ENCODE measurements around the gene SPATA9. TPM values are rescaled to one million over a fixed set of nuclear protein-coding genes. Genes with fewer than 3 reads are reported as not detected.

The SPATA9 gene
- total and polyA plus RNA-seq, 9 of the 15 experiments (the other 6 are each of a cell fraction or from before 2014, with no cell fraction given) = 0.16 to 5.5 (median 0.39) TPM; not detected in 3

DNA sequence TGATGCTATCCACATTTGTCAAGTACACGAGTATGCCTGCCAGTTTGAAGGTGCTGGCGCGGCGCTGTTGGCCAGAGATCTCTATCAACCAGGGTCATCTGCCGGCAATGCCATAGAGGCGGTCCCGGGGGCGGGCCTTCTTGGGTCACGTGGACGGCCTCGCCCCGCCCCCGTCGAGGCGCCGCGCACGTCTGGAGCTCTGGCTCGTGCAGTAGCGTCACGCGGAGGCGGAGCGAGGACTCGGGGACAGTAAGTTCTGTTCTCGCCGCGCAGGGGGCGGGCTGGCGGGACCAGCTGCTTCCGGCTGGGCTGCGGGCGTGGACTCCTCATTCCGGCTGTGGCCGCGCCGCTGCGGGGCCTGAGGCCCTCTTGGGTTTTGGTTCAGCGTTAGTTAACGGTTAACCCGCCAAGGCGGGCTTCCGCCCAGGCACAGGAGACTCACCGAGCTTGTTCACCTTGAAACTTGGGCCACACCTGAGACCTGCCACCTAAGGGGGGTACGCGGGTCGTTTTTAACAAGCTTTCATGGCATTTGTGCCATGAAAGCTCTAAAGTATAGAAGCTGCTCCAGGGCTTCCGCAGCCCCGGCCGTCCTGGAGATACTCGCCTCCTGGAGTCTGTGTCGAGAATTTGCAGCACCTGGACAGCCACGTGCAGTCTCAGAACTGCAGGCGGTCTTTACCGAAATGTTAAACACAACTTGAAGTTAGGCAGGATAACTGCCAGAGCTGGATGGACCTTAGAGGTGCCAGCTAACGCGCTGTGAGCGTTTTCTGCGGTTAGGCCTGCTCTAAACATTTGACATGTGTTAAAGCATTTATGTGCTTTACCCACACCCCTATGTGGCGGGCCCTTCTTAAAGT, 36.0 kb downstream of the SPATA9 start, which contains the start of gene RFESD (continued):
- TF ChIP-seq, protein P1, sequence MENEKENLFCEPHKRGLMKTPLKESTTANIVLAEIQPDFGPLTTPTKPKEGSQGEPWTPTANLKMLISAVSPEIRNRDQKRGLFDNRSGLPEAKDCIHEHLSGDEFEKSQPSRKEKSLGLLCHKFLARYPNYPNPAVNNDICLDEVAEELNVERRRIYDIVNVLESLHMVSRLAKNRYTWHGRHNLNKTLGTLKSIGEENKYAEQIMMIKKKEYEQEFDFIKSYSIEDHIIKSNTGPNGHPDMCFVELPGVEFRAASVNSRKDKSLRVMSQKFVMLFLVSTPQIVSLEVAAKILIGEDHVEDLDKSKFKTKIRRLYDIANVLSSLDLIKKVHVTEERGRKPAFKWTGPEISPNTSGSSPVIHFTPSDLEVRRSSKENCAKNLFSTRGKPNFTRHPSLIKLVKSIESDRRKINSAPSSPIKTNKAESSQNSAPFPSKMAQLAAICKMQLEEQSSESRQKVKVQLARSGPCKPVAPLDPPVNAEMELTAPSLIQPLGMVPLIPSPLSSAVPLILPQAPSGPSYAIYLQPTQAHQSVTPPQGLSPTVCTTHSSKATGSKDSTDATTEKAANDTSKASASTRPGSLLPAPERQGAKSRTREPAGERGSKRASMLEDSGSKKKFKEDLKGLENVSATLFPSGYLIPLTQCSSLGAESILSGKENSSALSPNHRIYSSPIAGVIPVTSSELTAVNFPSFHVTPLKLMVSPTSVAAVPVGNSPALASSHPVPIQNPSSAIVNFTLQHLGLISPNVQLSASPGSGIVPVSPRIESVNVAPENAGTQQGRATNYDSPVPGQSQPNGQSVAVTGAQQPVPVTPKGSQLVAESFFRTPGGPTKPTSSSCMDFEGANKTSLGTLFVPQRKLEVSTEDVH (IDR thresholded peaks at IDR 0.05; ENCODE audit: low read depth, partially characterized antibody) = peak; percentile 61
- TF ChIP-seq, protein P2, sequence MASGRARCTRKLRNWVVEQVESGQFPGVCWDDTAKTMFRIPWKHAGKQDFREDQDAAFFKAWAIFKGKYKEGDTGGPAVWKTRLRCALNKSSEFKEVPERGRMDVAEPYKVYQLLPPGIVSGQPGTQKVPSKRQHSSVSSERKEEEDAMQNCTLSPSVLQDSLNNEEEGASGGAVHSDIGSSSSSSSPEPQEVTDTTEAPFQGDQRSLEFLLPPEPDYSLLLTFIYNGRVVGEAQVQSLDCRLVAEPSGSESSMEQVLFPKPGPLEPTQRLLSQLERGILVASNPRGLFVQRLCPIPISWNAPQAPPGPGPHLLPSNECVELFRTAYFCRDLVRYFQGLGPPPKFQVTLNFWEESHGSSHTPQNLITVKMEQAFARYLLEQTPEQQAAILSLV (tag; IDR thresholded peaks at IDR 0.05) = no peak
- peak in 1 of 2 experiments; percentile 68; a peak in 1 of 4 replicates for TF ChIP-seq FOXK2 (conservative IDR thresholded peaks at IDR 0.05 in 1 of 2, IDR thresholded peaks at IDR 0.05 in 1 of 2; ENCODE audit: low read depth in 2 of 2)
- TF ChIP-seq KAT2B (IDR thresholded peaks at IDR 0.05; ENCODE audit: low read depth, low read length) = no peak
- TF ChIP-seq RBM34 (IDR thresholded peaks at IDR 0.05; ENCODE audit: borderline replicate concordance, insufficient read depth, low read length) = no peak
- TF ChIP-seq CBX3 (IDR thresholded peaks at IDR 0.05; ENCODE audit: borderline replicate concordance in 1 of 2, low read length in 2 of 2) = no peak; a peak in 1 of 3 replicates
- TF ChIP-seq, protein P3, sequence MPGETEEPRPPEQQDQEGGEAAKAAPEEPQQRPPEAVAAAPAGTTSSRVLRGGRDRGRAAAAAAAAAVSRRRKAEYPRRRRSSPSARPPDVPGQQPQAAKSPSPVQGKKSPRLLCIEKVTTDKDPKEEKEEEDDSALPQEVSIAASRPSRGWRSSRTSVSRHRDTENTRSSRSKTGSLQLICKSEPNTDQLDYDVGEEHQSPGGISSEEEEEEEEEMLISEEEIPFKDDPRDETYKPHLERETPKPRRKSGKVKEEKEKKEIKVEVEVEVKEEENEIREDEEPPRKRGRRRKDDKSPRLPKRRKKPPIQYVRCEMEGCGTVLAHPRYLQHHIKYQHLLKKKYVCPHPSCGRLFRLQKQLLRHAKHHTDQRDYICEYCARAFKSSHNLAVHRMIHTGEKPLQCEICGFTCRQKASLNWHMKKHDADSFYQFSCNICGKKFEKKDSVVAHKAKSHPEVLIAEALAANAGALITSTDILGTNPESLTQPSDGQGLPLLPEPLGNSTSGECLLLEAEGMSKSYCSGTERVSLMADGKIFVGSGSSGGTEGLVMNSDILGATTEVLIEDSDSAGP (CRISPR knock-in tag; IDR thresholded peaks at IDR 0.05) = no peak
- no peak for TF ChIP-seq COPS2 (conservative IDR thresholded peaks at IDR 0.05)
- TF ChIP-seq, protein P4, sequence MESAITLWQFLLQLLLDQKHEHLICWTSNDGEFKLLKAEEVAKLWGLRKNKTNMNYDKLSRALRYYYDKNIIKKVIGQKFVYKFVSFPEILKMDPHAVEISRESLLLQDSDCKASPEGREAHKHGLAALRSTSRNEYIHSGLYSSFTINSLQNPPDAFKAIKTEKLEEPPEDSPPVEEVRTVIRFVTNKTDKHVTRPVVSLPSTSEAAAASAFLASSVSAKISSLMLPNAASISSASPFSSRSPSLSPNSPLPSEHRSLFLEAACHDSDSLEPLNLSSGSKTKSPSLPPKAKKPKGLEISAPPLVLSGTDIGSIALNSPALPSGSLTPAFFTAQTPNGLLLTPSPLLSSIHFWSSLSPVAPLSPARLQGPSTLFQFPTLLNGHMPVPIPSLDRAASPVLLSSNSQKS (CRISPR knock-in tag; IDR thresholded peaks at IDR 0.05) = no peak
- no peak for TF ChIP-seq MCM3 (IDR thresholded peaks at IDR 0.05)
- TF ChIP-seq, protein P5, sequence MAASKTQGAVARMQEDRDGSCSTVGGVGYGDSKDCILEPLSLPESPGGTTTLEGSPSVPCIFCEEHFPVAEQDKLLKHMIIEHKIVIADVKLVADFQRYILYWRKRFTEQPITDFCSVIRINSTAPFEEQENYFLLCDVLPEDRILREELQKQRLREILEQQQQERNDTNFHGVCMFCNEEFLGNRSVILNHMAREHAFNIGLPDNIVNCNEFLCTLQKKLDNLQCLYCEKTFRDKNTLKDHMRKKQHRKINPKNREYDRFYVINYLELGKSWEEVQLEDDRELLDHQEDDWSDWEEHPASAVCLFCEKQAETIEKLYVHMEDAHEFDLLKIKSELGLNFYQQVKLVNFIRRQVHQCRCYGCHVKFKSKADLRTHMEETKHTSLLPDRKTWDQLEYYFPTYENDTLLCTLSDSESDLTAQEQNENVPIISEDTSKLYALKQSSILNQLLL (CRISPR knock-in tag; IDR thresholded peaks at IDR 0.05; ENCODE audit: borderline replicate concordance) = no peak
- TF ChIP-seq MIER1 (IDR thresholded peaks at IDR 0.05; ENCODE audit: low read depth) = no peak
- TF ChIP-seq, protein P6, sequence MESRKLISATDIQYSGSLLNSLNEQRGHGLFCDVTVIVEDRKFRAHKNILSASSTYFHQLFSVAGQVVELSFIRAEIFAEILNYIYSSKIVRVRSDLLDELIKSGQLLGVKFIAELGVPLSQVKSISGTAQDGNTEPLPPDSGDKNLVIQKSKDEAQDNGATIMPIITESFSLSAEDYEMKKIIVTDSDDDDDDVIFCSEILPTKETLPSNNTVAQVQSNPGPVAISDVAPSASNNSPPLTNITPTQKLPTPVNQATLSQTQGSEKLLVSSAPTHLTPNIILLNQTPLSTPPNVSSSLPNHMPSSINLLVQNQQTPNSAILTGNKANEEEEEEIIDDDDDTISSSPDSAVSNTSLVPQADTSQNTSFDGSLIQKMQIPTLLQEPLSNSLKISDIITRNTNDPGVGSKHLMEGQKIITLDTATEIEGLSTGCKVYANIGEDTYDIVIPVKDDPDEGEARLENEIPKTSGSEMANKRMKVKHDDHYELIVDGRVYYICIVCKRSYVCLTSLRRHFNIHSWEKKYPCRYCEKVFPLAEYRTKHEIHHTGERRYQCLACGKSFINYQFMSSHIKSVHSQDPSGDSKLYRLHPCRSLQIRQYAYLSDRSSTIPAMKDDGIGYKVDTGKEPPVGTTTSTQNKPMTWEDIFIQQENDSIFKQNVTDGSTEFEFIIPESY (CRISPR knock-in tag; IDR thresholded peaks at IDR 0.05) = no peak; the same call in 1 of the 2 replicates
- TF ChIP-seq ZNF76 (CRISPR knock-in tag; IDR thresholded peaks at IDR 0.05; ENCODE audit: borderline replicate concordance) = no peak
- TF ChIP-seq SAFB2 (IDR thresholded peaks at IDR 0.05; ENCODE audit: borderline replicate concordance, low read depth, low read length, severe bottlenecking) = no peak
- no peak for TF ChIP-seq SMAD2 (IDR thresholded peaks at IDR 0.05; ENCODE audit: low read depth, low read length)
